Adrenal gland (tissue), 12 donors: Measurements from ENCODE around the gene NECTIN3. TPM values are rescaled to one million over a fixed set of nuclear protein-coding genes. Genes with fewer than 3 reads are reported as not detected.

Source experiments
- DNase-seq, 7 donors: peaks; one replicate each; pipeline ENCODE4 v3.0.0-alpha.2; 2019 to 2020
- H3K27ac ChIP-seq, 5 donors: fragments of 200-600 bp; sonication (generic) in 4 of 5; 1 replicate in 3 of 5; 2 replicates in 2 of 5; pipeline versions ENCODE4 v1.5.1 to v1.8.0; 2016 to 2020; ENCODE audit warnings: mild to moderate bottlenecking in 1 of 5
- H3K27me3 ChIP-seq: fragments of 200-600 bp; 2 replicates; pipeline ENCODE4 v1.8.0; 2021
- H3K36me3 ChIP-seq, 2 donors: fragments of 200-600 bp; replicated peaks in 1 of 2; 1 replicate in 1 of 2; 2 replicates in 1 of 2; pipeline versions ENCODE4 v1.5.1 to v1.8.0; 2018 to 2022
- H3K4me1 ChIP-seq, 2 donors: fragments of 200-600 bp; replicated peaks in 1 of 2; 1 replicate in 1 of 2; 2 replicates in 1 of 2; pipeline versions ENCODE4 v1.5.1 to v1.8.0; 2018 to 2021
- H3K4me3 ChIP-seq, 4 donors: fragments of 200-600 bp; sonication (generic) in 3 of 4; one replicate each; pipeline ENCODE4 v1.5.1; 2016 to 2018
- H3K9me3 ChIP-seq, 3 donors: fragments of 200-600 bp; sonication (generic) in 1 of 3; replicated peaks in 1 of 3; 1 replicate in 2 of 3; 2 replicates in 1 of 3; pipeline versions ENCODE4 v1.5.1 to v1.8.0; 2016 to 2021
- CTCF ChIP-seq, 6 experiments: fragments of 450-650 bp in 4 of 6; fragments of 200-600 bp in 2 of 6; sonication (generic) in 1 of 6; IDR thresholded peaks; 1 replicate in 5 of 6; 2 replicates in 1 of 6; pipeline versions ENCODE4 v1.5.1 to v1.8.0; 2016 to 2021; ENCODE audit warnings: antibody characterized with exemption in 6 of 6, mild to moderate bottlenecking in 2 of 6, moderate library complexity in 1 of 6
- POLR2A ChIP-seq, 2 donors: fragments of 450-650 bp; IDR thresholded peaks; one replicate each; pipeline ENCODE4 v1.6.1; 2017; ENCODE audit warnings: antibody characterized with exemption in 2 of 2, mild to moderate bottlenecking in 2 of 2, moderate library complexity in 1 of 2
- WGBS, 4 donors: extraction: QIAGEN DNeasy Blood & Tissue Kit in 2 of 4; methylation state at CpG; one replicate each; pipeline versions ENCODE4 v1.1.5 to v1.1.7; 2013 to 2017; 5-methylcytosine and 5-hydroxymethylcytosine counted together
- intact Hi-C, 2 donors: fragments of 100-400 bp; cut with DNase I; formaldehyde crosslinking; loops; one replicate each; pipeline versions ENCODE4 v1.14.1 to v1.15.0; 2022 to 2023
- polyA plus RNA-seq, 3 donors: library from polyadenylated mRNA; stranded (reverse); fragments of 200-250 nt in 2 of 3; fragments of 350-450 nt in 1 of 3; fragmentation: Illumina TruSeq in 1 of 3; extraction: RNeasy Lipid Tissue Mini Kit (QIAGEN cat#74804) in 1 of 3; gene quantifications; one replicate each; pipeline ENCODE4 v1.2.3, GENCODE V29; 2013 to 2014
- total RNA-seq, 9 donors: library from RNA; depleted of rRNA in 4 of 9; stranded (reverse); fragments of >200 nt in 4 of 9; fragments of 120-200 nt in 1 of 9; fragmentation: NEBNext Ultra II Directional in 1 of 9; extraction: Animal tissue kit (Norgen Biotek cat#: 25700) in 1 of 9; gene quantifications; one replicate each; pipeline versions ENCODE4 v1.1.0 to v1.2.4, GENCODE V29; 2013 to 2023
- donor health status: healthy with polysubstance abuse.
- donor health status: Bipolar disorder and iron deficiency.
- donor health status: DM: yes; HTN: yes; CAD: no.
- donor health status: DM: no; HTN: no; CAD: no.
- donor health status: DM: no; HTN: no; CAD: no.
- donor health status: DM: yes; HTN: yes; CAD: no.

Gene NECTIN3
- total and polyA plus RNA-seq, 12 donors, result 1.3 to 31.5 (median 15.2) TPM

GRCh38 chr3:111080413-111080812 lies 8.8 kb downstream of the NECTIN3 start:
- H3K4me1 ChIP-seq, result no peaks in the 10 kb centered on the region
- no peaks in the 10 kb centered on the region for H3K36me3 ChIP-seq
- no peaks in the 10 kb centered on the region for H3K27me3 ChIP-seq
- TF ChIP-seq CTCF (IDR thresholded peaks at IDR 0.05) (peak; percentile 20 to 60 (median 44)), POLR2A (IDR thresholded peaks at IDR 0.05) (no peak)
- H3K9me3 ChIP-seq, result no peaks in the 10 kb centered on the region
- DNase-seq, result no peak
- H3K27ac ChIP-seq, result no peak overlapping the region
- intact Hi-C loops, result no loop called here
- no peak overlapping the region for H3K4me3 ChIP-seq
- WGBS, 4 donors, result 38 to 56% (median 45%) methylated on average over 1 of the region's 1 CpG

GRCh38 chr3:111081008-111081545 lies 9.5 kb downstream of the NECTIN3 start:
- TF ChIP-seq CTCF (IDR thresholded peaks at IDR 0.05) (no peak), POLR2A (IDR thresholded peaks at IDR 0.05) (no peak)
- no peak overlapping the region for H3K27ac ChIP-seq
- H3K36me3 ChIP-seq, result no peaks in the 10 kb centered on the region
- no peak for DNase-seq
- whole genome bisulfite sequencing, 4 donors, result 62 to 85% (median 72%) methylated on average over 3 of the region's 3 CpGs
- H3K4me1 ChIP-seq, result no peaks in the 10 kb centered on the region
- intact Hi-C loops, result no loop called here
- H3K9me3 ChIP-seq, result no peaks in the 10 kb centered on the region
- H3K4me3 ChIP-seq, result no peak overlapping the region
- H3K27me3 ChIP-seq, result no peaks in the 10 kb centered on the region

- Histone ChIP-seq H3K4me1 (peaks cover 0 to 9% of the 10 kb centered on the region in 2 donors), H3K27ac (no peak overlapping the region), H3K9me3 (no peaks in the 10 kb centered on the region), H3K27me3 (no peaks in the 10 kb centered on the region), H3K4me3 (no peak overlapping the region), H3K36me3 (no peaks in the 10 kb centered on the region)
- TF ChIP-seq POLR2A (IDR thresholded peaks at IDR 0.05), result no peak
- TF ChIP-seq CTCF (IDR thresholded peaks at IDR 0.05), result no peak
- DNase-seq, result no peak
- intact Hi-C loops, result no loop called here
- 72 to 85% (median 79%) methylated on average over 2 of the region's 2 CpGs for WGBS, 4 donors
Measured at GRCh38 chr3:111084911-111085310, 13.3 kb downstream of the NECTIN3 start.

- no peak for DNase-seq
- intact Hi-C loops, result no loop called here
- Histone ChIP-seq H3K27me3 (no peaks in the 10 kb centered on the region), H3K4me1 (peaks cover 0 to 9% of the 10 kb centered on the region in 2 donors), H3K36me3 (no peaks in the 10 kb centered on the region), H3K9me3 (no peaks in the 10 kb centered on the region), H3K4me3 (no peak overlapping the region), H3K27ac (no peak overlapping the region)
- TF ChIP-seq CTCF (IDR thresholded peaks at IDR 0.05) (no peak), POLR2A (IDR thresholded peaks at IDR 0.05) (no peak)
Measured at GRCh38 chr3:111087924-111088469, 16.4 kb downstream of the NECTIN3 start.
